Cardiac fibroblast (primary cell): Measurements from ENCODE around the gene SPAG6.

ENCODE experiments used
- DNase-seq, 2 donors: peaks; one replicate each; pipeline versions ENCODE4 v3.0.0 to v3.0.0-alpha.2; 2010; ENCODE audit warnings: low read depth in 2 of 2
- H3K4me3 ChIP-seq, 2 donors: replicated peaks in 1 of 2; 1 replicate in 1 of 2; 2 replicates in 1 of 2; pipeline ENCODE4 v1.5.1; 2011; ENCODE audit warnings: low read depth in 2 of 2, low read length in 2 of 2, mild to moderate bottlenecking in 2 of 2, moderate library complexity in 1 of 2
- CTCF ChIP-seq: IDR thresholded peaks from one replicate; pipeline ENCODE4 v1.5.1; 2011; ENCODE audit warnings: low read depth, mild to moderate bottlenecking, low read length, inconsistent platforms

The SPAG6 gene

DNA sequence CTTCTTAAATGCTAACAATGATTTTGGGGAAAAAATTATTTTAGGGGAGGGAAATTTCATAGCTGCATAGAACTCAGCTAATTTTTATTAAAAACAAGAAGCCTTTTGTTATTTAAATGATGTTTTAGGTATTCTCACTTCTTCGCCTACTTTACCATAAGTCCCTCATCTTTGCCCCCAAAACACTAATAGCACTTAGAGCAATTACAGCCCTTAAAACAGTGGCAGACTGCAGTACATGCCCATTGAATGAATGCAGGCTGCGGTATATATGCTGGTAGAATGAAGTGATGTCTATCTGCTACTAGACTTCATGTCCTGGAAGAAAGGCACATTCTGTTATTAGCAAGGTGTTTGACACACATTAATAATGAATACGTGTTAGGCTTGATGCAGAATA lies 2.9 kb upstream of the SPAG6 start:
- no peak for TF ChIP-seq CTCF
- H3K4me3 ChIP-seq: no peak overlapping the region
- DNase-seq: no peak

DNA sequence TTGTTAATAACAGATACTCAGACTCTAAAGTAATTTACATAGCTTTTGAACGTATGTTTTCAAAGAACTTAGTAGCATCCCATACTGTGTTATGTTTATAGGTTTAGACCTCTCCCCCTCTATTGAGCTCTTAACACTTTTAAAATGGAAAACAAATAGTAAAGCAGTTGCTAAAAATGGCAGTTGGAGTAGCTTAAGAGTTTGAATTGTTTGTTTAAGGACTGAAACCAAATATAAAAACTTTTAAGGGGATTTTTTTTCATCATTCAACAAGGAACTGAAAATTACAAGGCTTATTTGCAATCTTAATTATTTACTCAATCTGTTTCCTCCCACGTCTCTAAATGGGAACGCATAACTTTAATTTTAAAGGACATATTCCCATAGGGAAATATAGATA lies 1.6 kb upstream of the SPAG6 start:
- TF ChIP-seq CTCF: no peak
- no peak for DNase-seq
- no peak overlapping the region for H3K4me3 ChIP-seq

DNA sequence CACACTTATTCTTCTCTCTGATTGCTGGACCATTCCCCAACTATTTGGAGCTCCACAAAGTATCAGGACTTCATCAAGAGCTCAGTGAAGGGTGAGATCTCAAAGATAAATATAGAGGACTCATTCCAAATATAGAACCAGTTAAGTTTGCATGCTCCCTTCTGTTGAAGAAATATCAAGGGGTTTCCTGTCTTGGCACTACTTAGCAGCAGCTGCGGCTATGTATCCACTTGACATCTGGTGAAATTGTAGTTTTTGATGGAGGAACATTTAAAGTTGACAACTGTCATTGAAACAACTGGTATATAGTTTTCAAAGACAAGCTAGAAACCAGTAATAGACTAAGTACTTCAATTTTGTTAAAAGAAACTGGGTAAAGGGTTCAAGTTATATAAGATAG lies 1.0 kb upstream of the SPAG6 start:
- DNase-seq: no peak
- H3K4me3 ChIP-seq: no peak overlapping the region
- no peak for TF ChIP-seq CTCF

DNA sequence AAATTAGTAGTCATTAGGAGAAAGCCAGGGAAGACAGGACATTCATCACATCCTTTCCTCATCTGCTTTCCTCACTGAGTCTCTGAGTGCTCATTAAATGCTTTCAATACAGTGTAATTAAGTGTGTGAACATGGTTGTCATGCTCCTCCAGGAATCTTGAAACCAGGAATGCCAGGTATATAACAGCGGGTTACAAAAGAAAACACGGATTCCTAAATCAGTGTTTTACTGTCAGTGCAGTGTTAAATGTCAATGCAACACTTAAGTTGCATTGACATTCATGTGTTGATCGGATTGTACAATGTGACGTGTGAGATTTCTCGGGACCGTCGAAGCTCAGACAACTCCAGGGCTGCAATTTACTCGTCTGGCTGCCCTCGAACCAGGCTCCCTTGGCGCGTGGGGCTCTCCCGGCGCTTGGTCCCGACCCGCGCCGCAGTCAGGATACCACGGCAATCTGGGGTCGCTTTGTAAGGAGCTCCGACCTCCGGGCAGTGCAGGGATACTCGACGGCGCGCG lies 455 bp upstream of the SPAG6 start:
- H3K4me3 ChIP-seq: no peak overlapping the region
- no peak for DNase-seq
- no peak for TF ChIP-seq CTCF

- H3K4me3 ChIP-seq: no peak overlapping the region
- no peak for TF ChIP-seq CTCF
- no peak for DNase-seq
Observed at GRCh38 chr10:22346096-22346661, 883 bp downstream of the SPAG6 start.

DNA sequence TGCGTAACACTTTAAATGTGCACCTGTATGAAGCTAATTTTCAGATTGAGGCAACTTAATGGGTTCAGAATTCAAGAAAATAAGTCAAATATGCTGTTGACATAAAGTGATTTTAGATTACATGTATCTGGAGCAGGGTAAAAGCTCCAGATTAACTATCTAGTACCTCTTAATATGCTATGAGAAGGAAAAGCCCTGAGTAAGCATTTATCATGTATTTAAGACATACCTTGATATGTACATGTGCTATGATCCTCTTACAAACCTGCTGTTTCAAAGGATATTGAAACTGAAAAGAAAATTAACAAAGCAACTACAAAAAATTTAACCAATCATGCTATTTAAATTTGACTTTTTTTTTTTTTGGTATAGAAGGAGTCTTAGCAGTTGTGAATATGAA lies 4.5 kb downstream of the SPAG6 start:
- DNase-seq: no peak
- H3K4me3 ChIP-seq: no peak overlapping the region
- TF ChIP-seq CTCF: no peak

DNA sequence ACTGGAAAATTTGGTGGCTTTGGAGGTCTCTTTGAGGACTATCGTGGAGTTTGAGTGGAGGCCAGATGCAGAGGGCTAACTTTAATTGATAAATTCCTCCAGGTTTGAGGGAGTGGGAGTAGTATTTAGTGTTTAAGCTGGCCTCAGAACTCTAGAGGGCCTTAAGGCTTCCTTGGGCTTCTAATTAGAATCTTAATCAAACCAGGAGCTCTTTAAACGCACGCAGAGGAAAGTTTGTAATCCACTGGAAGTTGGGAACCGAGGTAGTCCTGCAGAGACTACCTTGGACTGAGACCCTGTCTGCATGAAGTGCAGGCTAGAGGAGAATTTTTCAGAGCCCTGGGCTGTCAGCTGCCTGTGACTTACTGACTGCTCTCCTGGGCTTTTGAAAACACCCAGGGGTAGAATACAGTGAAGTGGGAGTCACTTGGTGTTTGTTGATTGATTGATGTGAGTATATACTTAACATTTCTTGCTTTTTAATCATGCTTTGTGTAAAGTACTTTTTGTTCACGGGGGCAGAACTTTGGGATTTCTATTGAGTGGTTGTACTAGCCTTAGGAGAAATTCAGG lies 5.9 kb downstream of the SPAG6 start:
- DNase-seq: no peak
- no peak for TF ChIP-seq CTCF
- H3K4me3 ChIP-seq: no peak overlapping the region
